Gastroesophageal sphincter (tissue), 4 donors: ENCODE results near the gene STXBP4. TPM values are rescaled to one million over a fixed set of nuclear protein-coding genes. Genes with fewer than 3 reads are reported as not detected.

Experiments
- ATAC-seq: fragments of 150-250 bp; one replicate; pipeline ENCODE4 v1.9.1; 2016; ENCODE audit warnings: mild to moderate bottlenecking, moderate library complexity
- H3K27ac ChIP-seq, 4 donors: fragments of 200-600 bp; sonication (generic) in 3 of 4; 1 replicate in 3 of 4; 2 replicates in 1 of 4; pipeline ENCODE4 v1.5.1; 2016 to 2019
- H3K27me3 ChIP-seq: fragments of 200-600 bp; sonication (generic); one replicate; pipeline ENCODE4 v1.5.1; 2019
- H3K36me3 ChIP-seq, 2 donors: fragments of 200-600 bp; sonication (generic); one replicate each; pipeline ENCODE4 v1.5.1; 2019; ENCODE audit warnings: control low read depth in 1 of 2
- H3K4me1 ChIP-seq, 3 donors: fragments of 200-600 bp; sonication (generic); 1 replicate in 2 of 3; 2 replicates in 1 of 3; pipeline ENCODE4 v1.5.1; 2016 to 2019; ENCODE audit warnings: control low read depth in 2 of 3
- H3K4me3 ChIP-seq, 2 donors: fragments of 200-600 bp; sonication (generic); one replicate each; pipeline ENCODE4 v1.5.1; 2019; ENCODE audit warnings: mild to moderate bottlenecking in 1 of 2, moderate library complexity in 1 of 2
- H3K9me3 ChIP-seq, 3 donors: fragments of 200-600 bp; sonication (generic); one replicate each; pipeline ENCODE4 v1.5.1; 2017 to 2019; ENCODE audit warnings: control low read depth in 2 of 3
- EP300 ChIP-seq: sonication (generic); formaldehyde crosslinking; IDR thresholded peaks from one replicate; pipeline ENCODE4 v1.6.1; 2017; ENCODE audit warnings: antibody characterized with exemption, mild to moderate bottlenecking
- POLR2A ChIP-seq, 2 donors: fragments of 450-650 bp; IDR thresholded peaks; one replicate each; pipeline ENCODE4 v1.6.1; 2017; ENCODE audit warnings: antibody characterized with exemption in 2 of 2, mild to moderate bottlenecking in 2 of 2, moderate library complexity in 1 of 2
- POLR2AphosphoS5 ChIP-seq: sonication (generic); formaldehyde crosslinking; IDR thresholded peaks from one replicate; pipeline ENCODE4 v1.6.1; 2017; ENCODE audit warnings: antibody characterized with exemption
- WGBS, 2 donors: methylation state at CpG; one replicate each; pipeline ENCODE4 v1.1.5; 2018; ENCODE audit warnings: low coverage in 1 of 2; 5-methylcytosine and 5-hydroxymethylcytosine counted together
- total RNA-seq, 4 donors: library from RNA; depleted of rRNA; stranded (reverse); fragments of >200 nt; gene quantifications; one replicate each; pipeline ENCODE4 v1.1.0, GENCODE V29; 2016
- TF ChIP-seq, protein P1 (sequence below), 4 experiments: fragments of 200-600 bp in 2 of 4; fragments of 450-650 bp in 2 of 4; sonication (generic) in 1 of 4; IDR thresholded peaks; one replicate each; pipeline ENCODE4 v1.5.1; 2017 to 2019; ENCODE audit warnings: antibody characterized with exemption in 4 of 4, mild to moderate bottlenecking in 2 of 4, moderate library complexity in 2 of 4

STXBP4 gene
- total RNA-seq, 4 donors from 2014 or later, result 12.2 to 29.7 (median 16.2) TPM

DNA sequence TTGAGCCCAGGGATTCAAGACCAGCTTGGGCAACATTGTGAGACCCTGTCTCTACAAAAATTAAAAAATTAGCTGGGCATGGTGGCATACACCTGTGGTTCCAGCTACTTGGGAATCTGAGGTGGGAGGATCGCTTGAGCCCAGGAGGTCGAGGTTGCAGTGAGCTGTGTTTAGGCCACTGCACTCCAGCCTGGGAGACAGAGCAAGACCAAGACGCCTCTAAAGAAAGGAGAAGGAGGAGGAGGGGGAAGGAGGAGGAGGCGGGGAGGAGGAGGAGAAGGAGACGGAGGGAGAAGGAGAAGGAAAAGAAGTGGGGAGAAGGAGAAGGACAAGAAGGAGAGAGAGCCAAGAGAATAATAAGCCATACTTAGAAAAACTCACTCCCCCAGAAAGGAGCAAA, 35.9 kb downstream of the STXBP4 start:
- TF ChIP-seq, protein P1, sequence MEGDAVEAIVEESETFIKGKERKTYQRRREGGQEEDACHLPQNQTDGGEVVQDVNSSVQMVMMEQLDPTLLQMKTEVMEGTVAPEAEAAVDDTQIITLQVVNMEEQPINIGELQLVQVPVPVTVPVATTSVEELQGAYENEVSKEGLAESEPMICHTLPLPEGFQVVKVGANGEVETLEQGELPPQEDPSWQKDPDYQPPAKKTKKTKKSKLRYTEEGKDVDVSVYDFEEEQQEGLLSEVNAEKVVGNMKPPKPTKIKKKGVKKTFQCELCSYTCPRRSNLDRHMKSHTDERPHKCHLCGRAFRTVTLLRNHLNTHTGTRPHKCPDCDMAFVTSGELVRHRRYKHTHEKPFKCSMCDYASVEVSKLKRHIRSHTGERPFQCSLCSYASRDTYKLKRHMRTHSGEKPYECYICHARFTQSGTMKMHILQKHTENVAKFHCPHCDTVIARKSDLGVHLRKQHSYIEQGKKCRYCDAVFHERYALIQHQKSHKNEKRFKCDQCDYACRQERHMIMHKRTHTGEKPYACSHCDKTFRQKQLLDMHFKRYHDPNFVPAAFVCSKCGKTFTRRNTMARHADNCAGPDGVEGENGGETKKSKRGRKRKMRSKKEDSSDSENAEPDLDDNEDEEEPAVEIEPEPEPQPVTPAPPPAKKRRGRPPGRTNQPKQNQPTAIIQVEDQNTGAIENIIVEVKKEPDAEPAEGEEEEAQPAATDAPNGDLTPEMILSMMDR (IDR thresholded peaks at IDR 0.05), result no peak
- TF ChIP-seq EP300 (no peak), POLR2A (IDR thresholded peaks at IDR 0.05) (no peak), POLR2AphosphoS5 (no peak)
- ATAC-seq, result no peak
- Histone ChIP-seq H3K27me3 (no peaks in the 10 kb centered on the region), H3K36me3 (peaks cover 0 to 49% of the 10 kb centered on the region in 2 donors), H3K4me1 (no peaks in the 10 kb centered on the region), H3K9me3 (no peaks in the 10 kb centered on the region), H3K27ac (no peak overlapping the region), H3K4me3 (no peak overlapping the region)
- 76 to 88% methylated on average over 3 to 5 of the region's 5 CpGs for WGBS, 2 donors

DNA sequence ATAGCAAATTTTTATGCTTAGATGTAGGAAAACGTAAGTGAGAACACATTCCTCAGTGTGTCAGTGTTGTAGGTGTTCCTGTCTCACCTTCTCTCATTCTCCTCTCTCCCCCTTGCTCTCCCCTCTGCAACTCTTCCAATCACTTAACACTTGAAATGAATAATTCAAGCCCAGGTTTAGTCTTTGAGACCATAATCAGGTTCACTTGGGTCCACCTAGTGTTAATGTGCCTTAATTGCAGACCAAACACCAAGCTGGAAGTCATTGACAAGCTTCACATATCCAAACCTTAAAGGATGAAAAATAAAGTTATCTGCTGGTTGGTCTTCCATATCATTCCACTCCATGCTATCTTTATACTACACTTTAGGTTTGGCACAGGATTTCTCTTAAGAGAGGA, 37.0 kb downstream of the STXBP4 start:
- ATAC-seq, result no peak
- H3K9me3 ChIP-seq, result no peaks in the 10 kb centered on the region
- WGBS, 2 donors, result 80 to 87% methylated on average over 1 of the region's 1 CpG
- no peak overlapping the region for H3K27ac ChIP-seq
- H3K27me3 ChIP-seq, result no peaks in the 10 kb centered on the region
- H3K4me3 ChIP-seq, result no peak overlapping the region
- no peak for TF ChIP-seq POLR2AphosphoS5
- no peak for TF ChIP-seq EP300
- no peak for TF ChIP-seq POLR2A (IDR thresholded peaks at IDR 0.05)
- H3K4me1 ChIP-seq, result no peaks in the 10 kb centered on the region
- H3K36me3 ChIP-seq, result peaks cover 0 to 39% of the 10 kb centered on the region in 2 donors

DNA sequence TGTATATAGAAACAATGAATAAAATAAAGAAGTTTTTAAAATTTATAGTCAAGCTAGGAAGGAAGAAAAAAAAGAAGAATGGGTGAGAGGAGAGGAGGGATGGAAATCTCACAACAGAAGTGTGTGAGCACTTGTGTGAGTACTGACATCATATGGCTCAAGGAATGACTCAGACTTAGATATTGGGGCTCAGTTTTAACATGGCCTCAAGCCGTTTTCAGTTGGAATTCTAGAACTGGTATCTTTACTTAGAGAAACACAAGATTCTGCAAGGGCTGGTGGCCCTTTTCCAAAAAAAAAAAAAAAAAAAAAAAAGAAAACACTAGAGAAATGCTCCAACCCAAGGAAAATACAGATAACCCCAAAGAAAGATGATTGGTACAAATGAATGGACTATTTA, 55.1 kb downstream of the STXBP4 start:
- no peak overlapping the region for H3K27ac ChIP-seq
- WGBS, 2 donors, result 0 to 44% methylated on average over 1 of the region's 1 CpG

DNA sequence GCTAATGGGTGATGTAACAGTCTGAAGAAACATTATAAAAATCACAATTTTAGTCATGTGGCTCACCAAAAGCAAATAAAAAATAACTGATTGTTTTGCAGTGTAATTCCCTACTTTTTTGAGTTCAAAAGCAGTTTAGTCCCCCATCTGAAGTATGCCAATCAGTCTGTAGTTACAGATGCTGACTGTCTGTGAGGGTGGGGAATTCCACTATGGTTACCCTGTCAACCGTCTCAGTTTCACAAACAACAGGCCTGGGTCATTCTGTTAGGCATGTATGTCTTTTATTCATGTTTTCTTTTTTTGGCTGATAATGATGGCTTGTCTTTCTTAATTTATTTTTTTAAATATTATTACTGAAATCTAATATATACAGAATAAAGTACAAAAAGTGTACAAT, 69.3 kb downstream of the STXBP4 start:
- Histone ChIP-seq H3K27me3 (no peaks in the 10 kb centered on the region), H3K4me1 (no peaks in the 10 kb centered on the region), H3K36me3 (peaks cover 0 to 16% of the 10 kb centered on the region in 2 donors), H3K9me3 (no peaks in the 10 kb centered on the region), H3K4me3 (no peak overlapping the region), H3K27ac (no peak overlapping the region)
- TF ChIP-seq POLR2AphosphoS5, result no peak
- no peak for TF ChIP-seq EP300
- no peak for TF ChIP-seq POLR2A (IDR thresholded peaks at IDR 0.05)
- TF ChIP-seq, protein P1 (IDR thresholded peaks at IDR 0.05), result no peak
- WGBS, 2 donors, result 0 to 50% methylated on average over 1 of the region's 1 CpG
- ATAC-seq, result no peak

More for the DNA sequence above, 55.1 kb downstream of the STXBP4 start:
- no peak for ATAC-seq
- Histone ChIP-seq H3K9me3 (no peaks in the 10 kb centered on the region), H3K36me3 (no peaks in the 10 kb centered on the region), H3K27me3 (no peaks in the 10 kb centered on the region), H3K4me3 (no peak overlapping the region), H3K4me1 (no peaks in the 10 kb centered on the region)
- TF ChIP-seq, protein P1 (IDR thresholded peaks at IDR 0.05), result no peak
- TF ChIP-seq POLR2A (IDR thresholded peaks at IDR 0.05), result no peak
- TF ChIP-seq EP300, result no peak
- no peak for TF ChIP-seq POLR2AphosphoS5

DNA sequence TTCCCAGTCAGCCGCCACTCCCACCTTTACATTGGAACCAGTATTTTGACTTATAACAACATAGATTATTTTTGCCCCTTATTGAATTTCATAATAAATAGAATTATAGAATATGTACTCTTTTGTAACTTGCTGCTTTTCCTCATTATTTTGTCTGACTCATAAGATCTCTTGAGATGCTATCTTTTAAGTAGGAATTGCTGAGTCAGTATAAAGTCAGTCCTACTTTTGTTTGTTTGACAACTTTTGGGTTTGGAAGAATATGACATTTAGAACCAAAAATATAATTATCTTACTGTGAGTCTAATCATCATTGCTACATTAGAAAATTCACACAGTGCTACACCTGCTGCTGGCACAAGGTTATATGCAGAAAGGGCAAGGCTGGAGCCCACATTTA, 69.7 kb downstream of the STXBP4 start:
- Histone ChIP-seq H3K27me3 (no peaks in the 10 kb centered on the region), H3K9me3 (no peaks in the 10 kb centered on the region), H3K36me3 (peaks cover 0 to 13% of the 10 kb centered on the region in 2 donors), H3K27ac (no peak overlapping the region), H3K4me1 (no peaks in the 10 kb centered on the region), H3K4me3 (no peak overlapping the region)
- WGBS, 2 donors, result 100% methylated on average over 1 of the region's 1 CpG
- TF ChIP-seq, protein P1 (IDR thresholded peaks at IDR 0.05), result no peak
- TF ChIP-seq POLR2AphosphoS5 (no peak), EP300 (no peak), POLR2A (IDR thresholded peaks at IDR 0.05) (no peak)
- no peak for ATAC-seq
